ENCODE data around the gene AGBL4. TPM values are rescaled to one million over a fixed set of nuclear protein-coding genes. Genes with fewer than 3 reads are reported as not detected.

The AGBL4 gene
- total and polyA plus RNA-seq, 2 of the 4 experiments (the other 2 are of a cell fraction), result not detected

GRCh38 chr1:48932366-48932765, 1091.4 kb downstream of the AGBL4 start:
- no peak overlapping the region for H3K14ac ChIP-seq (replicated peaks; ENCODE audit: low read depth, low read length)
- TF ChIP-seq RAD21 (IDR thresholded peaks at IDR 0.05; ENCODE audit: low read length), result no peak
- TF ChIP-seq, protein P1, sequence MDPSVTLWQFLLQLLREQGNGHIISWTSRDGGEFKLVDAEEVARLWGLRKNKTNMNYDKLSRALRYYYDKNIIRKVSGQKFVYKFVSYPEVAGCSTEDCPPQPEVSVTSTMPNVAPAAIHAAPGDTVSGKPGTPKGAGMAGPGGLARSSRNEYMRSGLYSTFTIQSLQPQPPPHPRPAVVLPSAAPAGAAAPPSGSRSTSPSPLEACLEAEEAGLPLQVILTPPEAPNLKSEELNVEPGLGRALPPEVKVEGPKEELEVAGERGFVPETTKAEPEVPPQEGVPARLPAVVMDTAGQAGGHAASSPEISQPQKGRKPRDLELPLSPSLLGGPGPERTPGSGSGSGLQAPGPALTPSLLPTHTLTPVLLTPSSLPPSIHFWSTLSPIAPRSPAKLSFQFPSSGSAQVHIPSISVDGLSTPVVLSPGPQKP (IDR thresholded peaks at IDR 0.05; ENCODE audit: borderline replicate concordance, low read depth, low read length), result no peak
- TF ChIP-seq CHD1 (IDR thresholded peaks at IDR 0.05; ENCODE audit: low read depth, low read length), result no peak
- TF ChIP-seq CTCF (conservative IDR thresholded peaks at IDR 0.05; ENCODE audit: low read depth, low read length), result no peak
- TF ChIP-seq CEBPB (IDR thresholded peaks at IDR 0.05; ENCODE audit: low read depth, low read length), result no peak
- no peak for TF ChIP-seq USF2 (IDR thresholded peaks at IDR 0.05; ENCODE audit: low read depth, low read length)
- no peak for TF ChIP-seq SMC3 (IDR thresholded peaks at IDR 0.05; ENCODE audit: low read depth, low read length)
- no peak for TF ChIP-seq RCOR1 (IDR thresholded peaks at IDR 0.05; ENCODE audit: insufficient replicate concordance, low read length)
- TF ChIP-seq MAFK (IDR thresholded peaks at IDR 0.05; ENCODE audit: low read depth, low read length), result no peak
- no peak for TF ChIP-seq MAZ (IDR thresholded peaks at IDR 0.05; ENCODE audit: borderline replicate concordance, low read depth, low read length)
- TF ChIP-seq POLR2A (IDR thresholded peaks at IDR 0.05; ENCODE audit: low read depth, low read length), result no peak
- TF ChIP-seq NFE2L2 (IDR thresholded peaks at IDR 0.05; ENCODE audit: low read depth, low read length), result no peak
- TF ChIP-seq MXI1 (IDR thresholded peaks at IDR 0.05; ENCODE audit: borderline replicate concordance, low read depth, low read length), result no peak
- TF ChIP-seq RFX5 (IDR thresholded peaks at IDR 0.05; ENCODE audit: low read depth, low read length), result no peak
- no peak for TF ChIP-seq FOS (IDR thresholded peaks at IDR 0.05; ENCODE audit: low read depth, low read length)
- no peak for TF ChIP-seq BHLHE40 (IDR thresholded peaks at IDR 0.05; ENCODE audit: low read depth, low read length)
- no peak overlapping the region for H3K23ac ChIP-seq (ENCODE audit: low read depth, low read length)
- peaks cover 8% of the 10 kb centered on the region for H3K9me3 ChIP-seq (ENCODE audit: control insufficient read depth, insufficient read depth, low read length)
- no peak overlapping the region for H2AK9ac ChIP-seq (replicated peaks; ENCODE audit: low read depth, low read length, poor library complexity)
- no peak for DNase-seq
- intact Hi-C loops (cut with micrococcal nuclease) (no loop called here), in situ Hi-C loops (cut with MboI; ENCODE audit: low sequenced_read_pairs) (no loop called here), dilution Hi-C loops (cut with HindIII; ENCODE audit: low sequenced_read_pairs, unreplicated experiment) (no loop called here)
- H3K4me1 ChIP-seq (ENCODE audit: control insufficient read depth, insufficient read depth, low read length), result no peaks in the 10 kb centered on the region
- no peak overlapping the region for H4K5ac ChIP-seq (ENCODE audit: low read depth, low read length)
- no TSS peak for BruUV-seq (replicated peaks)
- H3K4me3 ChIP-seq (ENCODE audit: insufficient read depth, low read depth, low read length), result no peak overlapping the region
- no CpG with 5 or more reads among the region's 1 CpG for WGBS, 2 experiments (ENCODE audit: extremely low coverage in 2 of 2, insufficient read length in 1 of 2)
- no peak overlapping the region for H4K91ac ChIP-seq (ENCODE audit: insufficient read depth, low read depth, low read length)
- H3K79me1 ChIP-seq (ENCODE audit: low read depth in 1 of 2, low read length in 2 of 2), result no peaks in the 10 kb centered on the region
- no peak overlapping the region for H2BK20ac ChIP-seq (ENCODE audit: low read depth, low read length)
- H4K20me1 ChIP-seq (ENCODE audit: insufficient read depth, low read length), result no peaks in the 10 kb centered on the region
- no peak overlapping the region for H3K9ac ChIP-seq (ENCODE audit: low read depth, low read length)
- H3K27ac ChIP-seq (ENCODE audit: insufficient read depth, low read length), result no peak overlapping the region
- H3K9me1 ChIP-seq (ENCODE audit: insufficient read depth, low read length), result no peaks in the 10 kb centered on the region
- no peak overlapping the region for H3K18ac ChIP-seq (ENCODE audit: low read depth, low read length)
- no peak overlapping the region for H4K8ac ChIP-seq (ENCODE audit: low read depth in 2 of 2, low read length in 2 of 2)
- no peak overlapping the region for H2AK5ac ChIP-seq (ENCODE audit: low read depth, low read length)
- H3K27me3 ChIP-seq (ENCODE audit: control insufficient read depth, insufficient read depth, low read length), result no peaks in the 10 kb centered on the region
- no peak overlapping the region for H3K56ac ChIP-seq (ENCODE audit: extremely low read depth, insufficient read depth, low read length)
- CTCF ChIA-PET, result no interaction called here
- H2BK5ac ChIP-seq (ENCODE audit: low read depth, low read length, poor library complexity, severe bottlenecking), result no peak overlapping the region
- no peak overlapping the region for H2AFZ ChIP-seq (replicated peaks; ENCODE audit: low read length, poor library complexity)
- POLR2A ChIA-PET (ENCODE audit: unreplicated experiment), result no interaction called here
- no peak overlapping the region for H3K4me2 ChIP-seq (ENCODE audit: low read depth, low read length)
- no peak overlapping the region for H2BK15ac ChIP-seq (ENCODE audit: low read depth, low read length)
- no peak for ATAC-seq (ENCODE audit: low read depth)
- no peak overlapping the region for H2BK120ac ChIP-seq (ENCODE audit: low read depth, low read length)
- H3K36me3 ChIP-seq (ENCODE audit: control insufficient read depth, insufficient read depth, low read length), result no peaks in the 10 kb centered on the region
- no peak overlapping the region for H3K4ac ChIP-seq (ENCODE audit: low read depth, low read length)
